Vagina (tissue), 2 donors: ENCODE data around the gene GON4L.

ENCODE experiments used
- CTCF ChIP-seq, 3 experiments: fragments of 450-650 bp in 2 of 3; fragments of 200-600 bp in 1 of 3; sonication (generic) in 1 of 3; IDR thresholded peaks; one replicate each; pipeline ENCODE4 v1.5.1; 2017 to 2019; ENCODE audit warnings: antibody characterized with exemption in 3 of 3, mild to moderate bottlenecking in 2 of 3, moderate library complexity in 2 of 3
- POLR2A ChIP-seq, 2 donors: fragments of 450-650 bp; IDR thresholded peaks; one replicate each; pipeline ENCODE4 v1.6.1; 2017; ENCODE audit warnings: antibody characterized with exemption in 2 of 2, mild to moderate bottlenecking in 2 of 2, moderate library complexity in 2 of 2
- POLR2AphosphoS5 ChIP-seq, 2 donors: sonication (generic); formaldehyde crosslinking; IDR thresholded peaks; one replicate each; pipeline ENCODE4 v1.9.0; 2017; ENCODE audit warnings: antibody characterized with exemption in 2 of 2, mild to moderate bottlenecking in 2 of 2, low read depth in 1 of 2; ENCODE audit not compliant: insufficient read depth in 1 of 2

GRCh38 chr1:155892796-155893195, 35.8 kb upstream of the GON4L start:
- TF ChIP-seq CTCF (IDR thresholded peaks at IDR 0.05) (no peak), POLR2A (IDR thresholded peaks at IDR 0.05) (no peak), POLR2AphosphoS5 (IDR thresholded peaks at IDR 0.05; ENCODE audit: insufficient read depth in 1 of 2, low read depth in 1 of 2) (no peak)
